Lung (tissue), 12 donors: ENCODE data around the gene ARHGAP28. TPM values are rescaled to one million over a fixed set of nuclear protein-coding genes. Genes with fewer than 3 reads are reported as not detected.

ENCODE experiments used
- ATAC-seq: fragments of 200-7000 bp; cut with Tn5 transposase; one replicate; pipeline ENCODE4 v1.9.1; 2020; ENCODE audit warnings: moderate number of reproducible peaks; ENCODE audit not compliant: insufficient read depth, low FRiP score
- DNase-seq, 3 donors: peaks; one replicate each; pipeline ENCODE4 v3.0.0-alpha.2; 2013 to 2017
- H3K27ac ChIP-seq, 2 donors: one replicate each; pipeline ENCODE4 v1.5.1; 2013; ENCODE audit warnings: mild to moderate bottlenecking in 2 of 2, moderate library complexity in 2 of 2, control low read depth in 1 of 2, inconsistent platforms in 1 of 2, low read depth in 1 of 2, low read length in 1 of 2
- H3K27me3 ChIP-seq, 3 donors: one replicate each; pipeline ENCODE4 v1.5.1; 2013; ENCODE audit warnings: low read length in 2 of 3; ENCODE audit not compliant: control insufficient read depth in 3 of 3, insufficient read depth in 3 of 3
- H3K36me3 ChIP-seq, 4 donors: one replicate each; pipeline ENCODE4 v1.5.1; 2013; ENCODE audit warnings: low read length in 4 of 4, mild to moderate bottlenecking in 1 of 4, moderate library complexity in 1 of 4; ENCODE audit not compliant: control insufficient read depth in 4 of 4, insufficient read depth in 4 of 4
- H3K4me1 ChIP-seq, 5 donors: one replicate each; pipeline ENCODE4 v1.5.1; 2013; ENCODE audit warnings: low read length in 5 of 5, mild to moderate bottlenecking in 2 of 5, moderate library complexity in 1 of 5; ENCODE audit not compliant: control insufficient read depth in 5 of 5, insufficient read depth in 5 of 5
- H3K4me3 ChIP-seq: one replicate; pipeline ENCODE4 v1.5.1; 2013; ENCODE audit warnings: mild to moderate bottlenecking, control low read depth, moderate library complexity
- H3K9ac ChIP-seq, 2 donors: one replicate each; pipeline ENCODE4 v1.5.1; 2013; ENCODE audit warnings: low read length in 2 of 2, control low read depth in 1 of 2; ENCODE audit not compliant: insufficient read depth in 1 of 2
- H3K9me3 ChIP-seq, 4 donors: one replicate each; pipeline ENCODE4 v1.5.1; 2013; ENCODE audit warnings: low read length in 3 of 4, mild to moderate bottlenecking in 1 of 4, moderate library complexity in 1 of 4; ENCODE audit not compliant: control insufficient read depth in 4 of 4, insufficient read depth in 3 of 4
- CTCF ChIP-seq: IDR thresholded peaks from 2 replicates; pipeline ENCODE4 v1.5.1; 2012; ENCODE audit warnings: mild to moderate bottlenecking; ENCODE audit errors: control extremely low read depth, extremely low read depth
- WGBS, 2 donors: extraction: QIAGEN DNeasy Blood & Tissue Kit; methylation state at CpG; one replicate each; pipeline ENCODE4 v1.1.7; 2013; 5-methylcytosine and 5-hydroxymethylcytosine counted together
- polyA plus RNA-seq, 2 donors: library from polyadenylated mRNA; stranded (reverse); fragments of 200-250 nt; gene quantifications; one replicate each; pipeline ENCODE4 v1.2.1, GENCODE V29; 2013
- total RNA-seq, 2 donors: library from RNA; depleted of rRNA in 1 of 2; stranded (reverse); fragments of >200 nt in 1 of 2; gene quantifications; one replicate each; pipeline ENCODE4 v1.2.1, GENCODE V29; 2014 to 2021
- donor health status: control.
- donor health status: control.
- donor health status: Bipolar disorder and iron deficiency.
- donor health status: healthy.
- donor health status: DM: yes; HTN: yes; CAD: no.

Gene ARHGAP28
- total and polyA plus RNA-seq, 4 donors, result 1.4 to 123 (median 5.6) TPM

- WGBS, 2 donors, result 92 to 93% methylated on average over 7 of the region's 7 CpGs
- Histone ChIP-seq H3K27me3 (no peaks in the 10 kb centered on the region), H3K36me3 (peaks cover 0 to 62% (median 30%) of the 10 kb centered on the region in 4 donors), H3K9me3 (peaks cover 0 to 5% (median 3%) of the 10 kb centered on the region in 4 donors), H3K9ac (no peak overlapping the region), H3K27ac (no peak overlapping the region), H3K4me3 (no peak overlapping the region), H3K4me1 (peaks cover 0 to 9% (median 0%) of the 10 kb centered on the region in 5 donors)
- no peak for TF ChIP-seq CTCF
- ATAC-seq (no peak), DNase-seq (no peak)
These were observed 125.3 kb downstream of the ARHGAP28 start for GRCh38 chr18:6854811-6855210.

GRCh38 chr18:6855767-6856166 lies 126.3 kb downstream of the ARHGAP28 start:
- Histone ChIP-seq H3K27ac (no peak overlapping the region), H3K27me3 (no peaks in the 10 kb centered on the region), H3K9me3 (peaks cover 0 to 5% (median 3%) of the 10 kb centered on the region in 4 donors), H3K4me1 (peaks cover 0 to 9% (median 0%) of the 10 kb centered on the region in 5 donors), H3K36me3 (peaks cover 0 to 65% (median 33%) of the 10 kb centered on the region in 4 donors), H3K9ac (no peak overlapping the region), H3K4me3 (no peak overlapping the region)
- DNase-seq (no peak), ATAC-seq (no peak)
- 94 to 97% methylated on average over 12 of the region's 12 CpGs for whole genome bisulfite sequencing, 2 donors
- TF ChIP-seq CTCF, result no peak

DNA sequence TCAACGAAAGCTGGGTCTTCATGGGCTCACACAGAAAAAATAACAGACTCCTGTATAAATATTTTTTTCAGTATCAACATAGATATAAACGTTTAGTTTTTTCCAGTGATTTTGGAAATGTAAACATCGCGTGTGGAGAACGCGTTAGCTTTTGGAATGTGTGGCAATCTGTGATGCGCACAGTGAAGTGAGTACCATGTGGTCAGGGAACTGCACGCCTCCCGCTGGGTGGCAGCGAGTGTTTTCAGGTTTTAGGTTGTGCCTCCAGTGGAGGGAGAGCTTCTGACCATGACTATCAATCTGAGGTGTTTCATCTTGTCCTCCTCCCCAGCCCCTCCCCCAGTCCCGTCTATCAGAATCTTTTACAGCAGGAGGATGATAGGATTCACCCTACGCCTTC lies 127.8 kb downstream of the ARHGAP28 start:
- peaks cover 0 to 3% (median 0%) of the 10 kb centered on the region in 4 donors for H3K9me3 ChIP-seq
- TF ChIP-seq CTCF, result no peak
- H3K4me1 ChIP-seq, result peaks cover 0 to 9% (median 0%) of the 10 kb centered on the region in 5 donors
- H3K27ac ChIP-seq, result no peak overlapping the region
- 79 to 81% methylated on average over 12 of the region's 12 CpGs for WGBS, 2 donors
- H3K4me3 ChIP-seq, result no peak overlapping the region
- H3K9ac ChIP-seq, result no peak overlapping the region
- DNase-seq, result peak; percentile 47 to 72 (median 69)
- peaks cover 2 to 57% (median 29%) of the 10 kb centered on the region in 4 donors for H3K36me3 ChIP-seq
- ATAC-seq, result no peak
- H3K27me3 ChIP-seq, result no peaks in the 10 kb centered on the region
